Ovary (tissue), 3 donors: ENCODE results near the gene PBLD.

Experiments used
- POLR2A ChIP-seq: fragments of 450-650 bp; IDR thresholded peaks from one replicate; pipeline ENCODE4 v1.6.1; 2017; ENCODE audit warnings: antibody characterized with exemption, mild to moderate bottlenecking, moderate library complexity
- TF ChIP-seq, protein P1 (sequence below), 3 donors: fragments of 450-650 bp in 2 of 3; fragments of 200-600 bp in 1 of 3; IDR thresholded peaks; one replicate each; pipeline versions ENCODE4 v1.5.1 to v1.8.0; 2016 to 2022; ENCODE audit warnings: antibody characterized with exemption in 3 of 3, mild to moderate bottlenecking in 1 of 3
- donor health status: DM: no; HTN: no; CAD: no.

DNA sequence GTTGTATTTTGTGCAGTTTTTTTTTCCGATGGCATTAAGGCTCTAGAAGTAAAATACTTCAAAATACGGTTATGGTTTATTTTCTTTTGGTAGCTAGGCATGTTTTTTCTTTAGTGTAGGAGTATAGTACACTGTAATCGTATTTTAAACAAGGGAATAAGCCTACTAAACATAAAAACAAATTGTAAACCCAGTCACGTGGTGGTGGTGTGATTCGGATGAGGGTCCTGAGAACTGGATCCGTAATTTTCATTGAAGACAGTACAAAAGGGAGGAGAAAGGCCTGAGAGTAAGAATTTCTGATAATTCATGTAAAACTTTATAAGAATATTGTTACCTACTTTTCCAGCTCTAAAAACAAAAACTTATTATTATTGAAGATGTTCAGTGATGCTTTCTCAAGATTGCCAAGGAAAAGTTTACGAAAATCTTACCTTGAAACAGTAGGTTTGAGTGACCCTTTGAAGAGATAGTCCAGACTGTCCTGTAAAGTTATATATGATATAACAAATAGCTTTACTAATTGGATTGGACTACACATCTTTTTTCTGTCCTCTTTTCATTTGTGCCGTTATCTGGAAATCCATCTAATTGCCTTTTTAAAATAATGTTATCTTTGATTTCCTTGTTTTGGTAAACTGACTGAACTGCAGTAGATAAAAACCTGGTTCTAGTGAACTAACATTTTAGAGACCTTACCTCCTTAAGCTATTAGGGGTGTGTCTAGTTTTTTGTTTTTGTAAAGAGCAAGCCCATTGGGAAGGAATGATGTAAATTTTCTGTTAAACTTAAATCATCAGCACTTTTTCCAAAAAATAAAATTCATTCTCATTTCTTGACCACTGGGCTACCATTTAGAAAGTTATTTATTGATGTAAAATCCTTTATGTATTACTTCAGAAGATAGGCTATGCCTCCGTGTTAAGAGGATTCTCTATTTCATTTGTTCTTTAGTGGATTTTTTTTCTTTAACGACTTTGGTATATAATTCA is 1.0 kb upstream of the PBLD start:
- TF ChIP-seq, protein P1, sequence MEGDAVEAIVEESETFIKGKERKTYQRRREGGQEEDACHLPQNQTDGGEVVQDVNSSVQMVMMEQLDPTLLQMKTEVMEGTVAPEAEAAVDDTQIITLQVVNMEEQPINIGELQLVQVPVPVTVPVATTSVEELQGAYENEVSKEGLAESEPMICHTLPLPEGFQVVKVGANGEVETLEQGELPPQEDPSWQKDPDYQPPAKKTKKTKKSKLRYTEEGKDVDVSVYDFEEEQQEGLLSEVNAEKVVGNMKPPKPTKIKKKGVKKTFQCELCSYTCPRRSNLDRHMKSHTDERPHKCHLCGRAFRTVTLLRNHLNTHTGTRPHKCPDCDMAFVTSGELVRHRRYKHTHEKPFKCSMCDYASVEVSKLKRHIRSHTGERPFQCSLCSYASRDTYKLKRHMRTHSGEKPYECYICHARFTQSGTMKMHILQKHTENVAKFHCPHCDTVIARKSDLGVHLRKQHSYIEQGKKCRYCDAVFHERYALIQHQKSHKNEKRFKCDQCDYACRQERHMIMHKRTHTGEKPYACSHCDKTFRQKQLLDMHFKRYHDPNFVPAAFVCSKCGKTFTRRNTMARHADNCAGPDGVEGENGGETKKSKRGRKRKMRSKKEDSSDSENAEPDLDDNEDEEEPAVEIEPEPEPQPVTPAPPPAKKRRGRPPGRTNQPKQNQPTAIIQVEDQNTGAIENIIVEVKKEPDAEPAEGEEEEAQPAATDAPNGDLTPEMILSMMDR (IDR thresholded peaks at IDR 0.05): no peak
- TF ChIP-seq POLR2A: no peak
